PC-9 (cell line): Measurements from ENCODE around the gene ANKRD40CL. TPM values are rescaled to one million over a fixed set of nuclear protein-coding genes. Genes with fewer than 3 reads are reported as not detected.
A peak's percentile ranks its signal among the peaks of the same experiment; 100 is the strongest.

Experiments
- BruUV-seq: library from RNA; stranded (reverse); fragments of 400-500 nt; replicated peaks from 2 replicates; lab custom pipeline; 2021; lab: Mats Ljungman, UMichigan
- CTCF ChIA-PET: fragments of 300-600 bp; sonication (Branson Sonifier 250); formaldehyde crosslinking; loops from one replicate; lab custom pipeline; 2022; ENCODE audit warnings: antibody characterized with exemption; lab: Charles Lee
- POLR2A ChIA-PET: fragments of 300-600 bp; sonication (Branson Sonifier 250); formaldehyde crosslinking; loops from one replicate; lab custom pipeline; 2022; ENCODE audit warnings: antibody characterized with exemption; ENCODE audit not compliant: unreplicated experiment; lab: Charles Lee
- DNase-seq, 2 experiments: peaks; one replicate each; pipeline versions ENCODE4 v3.0.0 to v3.0.0-alpha.2; 2015 to 2022; ENCODE audit warnings: mixed read lengths in 1 of 2
- H2AFZ ChIP-seq: fragments of 200-600 bp; sonication (generic); 2 replicates; pipeline ENCODE4 v1.8.1; 2017; ENCODE audit warnings: antibody characterized with exemption
- H3F3A ChIP-seq: fragments of 200-600 bp; sonication (generic); 2 replicates; pipeline ENCODE4 v1.8.1; 2017; ENCODE audit warnings: antibody characterized with exemption, mild to moderate bottlenecking, low read depth; ENCODE audit not compliant: insufficient read depth
- H3K27ac ChIP-seq: fragments of 200-600 bp; sonication (generic); 2 replicates; pipeline ENCODE4 v1.6.1; 2016; ENCODE audit warnings: mixed run types
- H3K27me3 ChIP-seq: fragments of 200-600 bp; sonication (generic); 2 replicates; pipeline ENCODE4 v1.6.1; 2016; ENCODE audit warnings: low read depth, mixed run types; ENCODE audit not compliant: insufficient read depth
- H3K36me3 ChIP-seq: fragments of 200-600 bp; sonication (generic); 2 replicates; pipeline ENCODE4 v1.6.1; 2016; ENCODE audit warnings: low read depth, mixed run types
- H3K4me1 ChIP-seq: fragments of 200-600 bp; sonication (generic); replicated peaks from 2 replicates; pipeline ENCODE4 v1.6.1; 2016; ENCODE audit warnings: mixed run types; ENCODE audit not compliant: insufficient read depth
- H3K4me2 ChIP-seq: fragments of 200-600 bp; sonication (generic); 2 replicates; pipeline ENCODE4 v1.6.1; 2017; ENCODE audit warnings: mixed run types
- H3K4me3 ChIP-seq: fragments of 200-600 bp; sonication (generic); 2 replicates; pipeline ENCODE4 v1.6.1; 2016; ENCODE audit warnings: mixed run types
- H3K79me2 ChIP-seq: fragments of 200-600 bp; sonication (generic); 2 replicates; pipeline ENCODE4 v1.6.1; 2017; ENCODE audit warnings: low read depth, mixed run types
- H3K9me2 ChIP-seq: fragments of 200-600 bp; sonication (generic); 2 replicates; pipeline ENCODE4 v1.8.1; 2017; ENCODE audit warnings: mild to moderate bottlenecking; ENCODE audit not compliant: insufficient read depth
- H3K9me3 ChIP-seq: fragments of 200-600 bp; sonication (generic); 2 replicates; pipeline ENCODE4 v1.8.1; 2016; ENCODE audit warnings: low read depth; ENCODE audit not compliant: insufficient read depth
- H4K20me1 ChIP-seq: fragments of 200-600 bp; sonication (generic); 2 replicates; pipeline ENCODE4 v1.8.1; 2017; ENCODE audit not compliant: insufficient read depth
- EZH2 ChIP-seq: fragments of 200-600 bp; sonication (generic); IDR thresholded peaks from 2 replicates; pipeline ENCODE4 v1.8.0; 2017; ENCODE audit warnings: antibody characterized with exemption, low read depth
- intact Hi-C: fragments of 100-400 bp; cut with micrococcal nuclease; formaldehyde crosslinking; loops from one replicate; pipeline ENCODE4 v1.10.0; 2022; ENCODE audit not compliant: unreplicated experiment
- total RNA-seq: library from RNA; stranded (reverse); gene quantifications from 2 replicates; pipeline ENCODE4 v1.2.3, GENCODE V29; 2021
- TF ChIP-seq, protein P1 (sequence below): fragments of 200-600 bp; sonication (generic); conservative IDR thresholded peaks from 2 replicates; pipeline ENCODE4 v1.6.1; 2017; ENCODE audit warnings: mixed run types, antibody characterized with exemption, mild to moderate bottlenecking, moderate library complexity

Gene ANKRD40CL
- total RNA-seq, 1 experiment from 2014 or later = not detected

DNA sequence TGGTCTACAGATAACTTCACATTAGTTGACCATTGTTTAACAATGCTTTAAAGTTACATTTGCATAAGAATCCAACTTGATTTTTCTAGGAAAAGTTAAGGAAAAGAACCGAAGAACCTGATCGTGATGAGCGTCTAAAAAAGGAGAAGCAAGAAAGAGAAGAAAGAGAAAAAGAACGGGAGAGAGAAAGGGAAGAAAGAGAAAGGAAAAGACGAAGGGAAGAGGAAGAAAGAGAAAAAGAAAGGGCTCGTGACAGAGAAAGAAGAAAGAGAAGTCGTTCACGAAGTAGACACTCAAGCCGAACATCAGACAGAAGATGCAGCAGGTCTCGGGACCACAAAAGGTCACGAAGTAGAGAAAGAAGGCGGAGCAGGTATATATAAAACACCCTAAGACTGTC, 21.7 kb downstream of the ANKRD40CL start:
- intact Hi-C loops = no loop called here
- Histone ChIP-seq H3K9me3 (no peaks in the 10 kb centered on the region), H3K4me3 (no peak overlapping the region), H3K27ac (no peak overlapping the region), H3K4me1 (no peaks in the 10 kb centered on the region), H2AFZ (no peak overlapping the region), H3K27me3 (no peaks in the 10 kb centered on the region), H3K9me2 (no peaks in the 10 kb centered on the region), H3K36me3 (peaks cover 90% of the 10 kb centered on the region), H3F3A (peaks cover 75% of the 10 kb centered on the region), H3K4me2 (no peak overlapping the region), H3K79me2 (peaks cover 24% of the 10 kb centered on the region; the same call in 1 of the 2 replicates), H4K20me1 (peaks cover 57% of the 10 kb centered on the region)
- no peak for DNase-seq
- ChIA-PET POLR2A (no interaction called here), CTCF (no interaction called here)
- TF ChIP-seq, protein P1, sequence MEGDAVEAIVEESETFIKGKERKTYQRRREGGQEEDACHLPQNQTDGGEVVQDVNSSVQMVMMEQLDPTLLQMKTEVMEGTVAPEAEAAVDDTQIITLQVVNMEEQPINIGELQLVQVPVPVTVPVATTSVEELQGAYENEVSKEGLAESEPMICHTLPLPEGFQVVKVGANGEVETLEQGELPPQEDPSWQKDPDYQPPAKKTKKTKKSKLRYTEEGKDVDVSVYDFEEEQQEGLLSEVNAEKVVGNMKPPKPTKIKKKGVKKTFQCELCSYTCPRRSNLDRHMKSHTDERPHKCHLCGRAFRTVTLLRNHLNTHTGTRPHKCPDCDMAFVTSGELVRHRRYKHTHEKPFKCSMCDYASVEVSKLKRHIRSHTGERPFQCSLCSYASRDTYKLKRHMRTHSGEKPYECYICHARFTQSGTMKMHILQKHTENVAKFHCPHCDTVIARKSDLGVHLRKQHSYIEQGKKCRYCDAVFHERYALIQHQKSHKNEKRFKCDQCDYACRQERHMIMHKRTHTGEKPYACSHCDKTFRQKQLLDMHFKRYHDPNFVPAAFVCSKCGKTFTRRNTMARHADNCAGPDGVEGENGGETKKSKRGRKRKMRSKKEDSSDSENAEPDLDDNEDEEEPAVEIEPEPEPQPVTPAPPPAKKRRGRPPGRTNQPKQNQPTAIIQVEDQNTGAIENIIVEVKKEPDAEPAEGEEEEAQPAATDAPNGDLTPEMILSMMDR = no peak
- no peak for TF ChIP-seq EZH2
- TSS peak; percentile 88 for BruUV-seq

DNA sequence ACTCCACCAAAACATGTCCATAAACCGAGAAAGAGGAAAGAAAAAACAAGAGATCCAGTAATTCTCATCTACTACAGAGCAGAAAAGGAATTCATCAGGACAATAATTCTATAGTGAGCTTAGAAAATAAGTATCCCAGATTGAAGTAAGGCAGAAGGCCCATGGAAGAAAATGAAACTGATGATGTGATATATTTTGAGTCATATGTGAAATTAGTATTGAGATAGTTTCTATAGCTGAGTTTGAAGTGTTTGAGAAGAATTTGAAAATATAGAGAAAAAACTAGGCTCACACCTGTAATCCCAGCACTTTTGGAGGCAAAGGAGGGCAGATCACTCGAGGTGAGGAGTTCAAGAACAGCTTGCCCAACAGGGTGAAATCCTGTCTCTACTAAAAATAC, 28.2 kb downstream of the ANKRD40CL start:
- Histone ChIP-seq H3K9me3 (no peaks in the 10 kb centered on the region), H3K36me3 (peaks cover 69% of the 10 kb centered on the region), H3K4me2 (no peak overlapping the region), H3K9me2 (no peaks in the 10 kb centered on the region), H3K4me1 (0 out of 2 replicates have a peak, but pooled peaks cover 6% of the 10 kb centered on the region), H3K27ac (no peak overlapping the region), H3K79me2 (peaks cover 82% of the 10 kb centered on the region), H3F3A (peaks cover 50% of the 10 kb centered on the region), H3K27me3 (no peaks in the 10 kb centered on the region), H4K20me1 (peaks cover 85% of the 10 kb centered on the region), H2AFZ (no peak overlapping the region), H3K4me3 (no peak overlapping the region)
- POLR2A ChIA-PET = interaction anchor here (0.6 kb wide), 1 partner anchor 196 kb away, joined by 3 read pairs; no protein-coding TSS in a partner anchor
- intact Hi-C loops = no loop called here
- TF ChIP-seq, protein P1 = no peak
- no peak for TF ChIP-seq EZH2
- no peak for DNase-seq
- CTCF ChIA-PET = no interaction called here
- no TSS peak for BruUV-seq

DNA sequence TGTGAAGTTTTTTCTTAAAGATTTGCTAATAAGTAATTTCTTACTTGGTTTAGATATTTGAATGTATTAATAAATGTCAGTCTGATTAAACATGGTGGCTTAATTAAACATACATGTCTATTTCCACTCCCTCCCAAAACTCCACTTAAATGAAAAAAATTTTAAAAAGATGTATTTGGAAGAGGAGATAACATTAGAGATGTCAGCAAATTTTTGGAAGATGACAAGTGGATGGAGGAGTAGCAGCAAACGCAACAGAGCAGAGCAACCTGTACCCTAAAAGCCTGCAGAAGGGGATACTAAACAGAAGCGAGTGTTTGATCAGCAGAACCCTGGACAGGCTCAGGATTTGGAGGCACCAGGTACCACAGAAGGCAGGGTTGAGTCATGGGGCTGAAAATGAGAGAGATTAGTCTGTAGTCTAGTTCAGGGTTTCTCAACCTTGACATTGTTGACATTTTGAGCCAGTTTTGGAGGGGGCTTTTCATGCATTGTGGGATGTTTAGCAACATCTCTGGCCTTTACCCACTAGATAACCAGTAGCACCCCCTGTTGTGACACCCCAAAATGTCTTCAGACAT, 30.1 kb downstream of the ANKRD40CL start:
- Histone ChIP-seq H3K4me2 (no peak overlapping the region), H3K4me1 (0 out of 2 replicates have a peak, but pooled peaks cover 6% of the 10 kb centered on the region), H3F3A (peaks cover 44% of the 10 kb centered on the region), H3K36me3 (peaks cover 52% of the 10 kb centered on the region), H3K9me2 (no peaks in the 10 kb centered on the region), H3K9me3 (no peaks in the 10 kb centered on the region), H3K79me2 (peaks cover 94% of the 10 kb centered on the region), H3K27ac (0 out of 2 replicates have a peak overlapping the region, but pooled peaks have one; percentile 8), H2AFZ (no peak overlapping the region), H3K27me3 (no peaks in the 10 kb centered on the region), H4K20me1 (peaks cover 95% of the 10 kb centered on the region), H3K4me3 (no peak overlapping the region)
- BruUV-seq = no TSS peak
- TF ChIP-seq, protein P1 = no peak
- no peak for TF ChIP-seq EZH2
- POLR2A ChIA-PET = no interaction called here
- intact Hi-C loops = no loop called here
- no peak for DNase-seq
- CTCF ChIA-PET = no interaction called here
